Activated CD4-positive, alpha-beta T cell treated with anti-CD3 and anti-CD28 coated beads, Interleukin-2, amount 50 U/mL, for 48 hours (primary cell): ENCODE results near the gene NSUN2.
"Not testable (repeated sequence)": the region's sequence is repeated elsewhere in the genome, so short reads cannot be mapped to it uniquely, and the experiment has no call there.

Source experiments
- DNase-seq, 2 experiments: peaks; one replicate each; pipeline ENCODE4 v3.0.0-alpha.2; 2020

NSUN2 gene

GRCh38 chr5:6581559-6582426 lies 51.1 kb downstream of the NSUN2 start:
- no peak for DNase-seq

GRCh38 chr5:6581090-6581489 lies 51.8 kb downstream of the NSUN2 start:
- no peak for DNase-seq

GRCh38 chr5:6579535-6579934 lies 53.3 kb downstream of the NSUN2 start:
- no peak for DNase-seq

- DNase-seq: no peak
Observed at GRCh38 chr5:6578676-6579343, 54.0 kb downstream of the NSUN2 start.

- peak; percentile 18 to 24 for DNase-seq
Observed at GRCh38 chr5:6576861-6577501, 55.9 kb downstream of the NSUN2 start.

GRCh38 chr5:6574537-6575245 lies 58.2 kb downstream of the NSUN2 start:
- DNase-seq: no peak

GRCh38 chr5:6574111-6574510 lies 58.7 kb downstream of the NSUN2 start:
- DNase-seq: no peak

GRCh38 chr5:6573651-6574101 lies 59.2 kb downstream of the NSUN2 start:
- DNase-seq: no peak

- no peak for DNase-seq
Observed at GRCh38 chr5:6572825-6573380, 59.9 kb downstream of the NSUN2 start.

- no peak for DNase-seq
Observed at GRCh38 chr5:6572086-6572824, 60.6 kb downstream of the NSUN2 start.

GRCh38 chr5:6571607-6572006 lies 61.2 kb downstream of the NSUN2 start:
- not testable (repeated sequence) for DNase-seq

GRCh38 chr5:6570530-6570929 lies 62.3 kb downstream of the NSUN2 start:
- no peak for DNase-seq

- no peak for DNase-seq
Observed at GRCh38 chr5:6568889-6569288, 64.0 kb downstream of the NSUN2 start.

- DNase-seq: no peak
Observed at GRCh38 chr5:6568383-6568782, 64.5 kb downstream of the NSUN2 start.

GRCh38 chr5:6567835-6568234 lies 65.0 kb downstream of the NSUN2 start:
- no peak for DNase-seq

- no peak for DNase-seq
Observed at GRCh38 chr5:6567068-6567467, 65.8 kb downstream of the NSUN2 start.

- DNase-seq: no peak
Observed at GRCh38 chr5:6565492-6565891, 67.4 kb downstream of the NSUN2 start.

- DNase-seq: no peak
Observed at GRCh38 chr5:6557807-6558575, 74.9 kb downstream of the NSUN2 start.

- no peak for DNase-seq
Observed at GRCh38 chr5:6556802-6557102, 76.1 kb downstream of the NSUN2 start.

- no peak for DNase-seq
Observed at GRCh38 chr5:6556089-6556801, 76.6 kb downstream of the NSUN2 start.

GRCh38 chr5:6554812-6555211 lies 78.0 kb downstream of the NSUN2 start:
- no peak for DNase-seq
